ENCODE data around the gene PHYKPL.

DNA sequence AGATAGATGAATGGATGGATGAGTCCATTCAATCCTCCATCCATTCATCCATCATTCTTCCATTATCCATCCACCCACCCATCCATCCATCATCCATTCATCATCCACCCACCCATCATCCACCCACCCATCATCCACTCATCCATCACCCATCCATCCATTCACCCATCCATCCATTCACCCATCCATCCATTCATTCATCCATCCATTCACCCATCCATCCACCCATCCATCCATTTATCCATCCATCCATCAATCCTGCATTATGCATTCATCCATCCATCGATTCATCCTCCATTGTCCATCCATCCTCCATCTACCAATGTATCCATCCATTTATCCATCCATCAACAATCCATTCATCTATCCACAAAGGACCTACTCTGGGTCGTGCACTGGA is 12.8 kb upstream of the PHYKPL start:
- TF ChIP-seq EZH2 (IDR thresholded peaks at IDR 0.05; ENCODE audit: borderline replicate concordance, low read length) = no peak
- TF ChIP-seq, protein P1, sequence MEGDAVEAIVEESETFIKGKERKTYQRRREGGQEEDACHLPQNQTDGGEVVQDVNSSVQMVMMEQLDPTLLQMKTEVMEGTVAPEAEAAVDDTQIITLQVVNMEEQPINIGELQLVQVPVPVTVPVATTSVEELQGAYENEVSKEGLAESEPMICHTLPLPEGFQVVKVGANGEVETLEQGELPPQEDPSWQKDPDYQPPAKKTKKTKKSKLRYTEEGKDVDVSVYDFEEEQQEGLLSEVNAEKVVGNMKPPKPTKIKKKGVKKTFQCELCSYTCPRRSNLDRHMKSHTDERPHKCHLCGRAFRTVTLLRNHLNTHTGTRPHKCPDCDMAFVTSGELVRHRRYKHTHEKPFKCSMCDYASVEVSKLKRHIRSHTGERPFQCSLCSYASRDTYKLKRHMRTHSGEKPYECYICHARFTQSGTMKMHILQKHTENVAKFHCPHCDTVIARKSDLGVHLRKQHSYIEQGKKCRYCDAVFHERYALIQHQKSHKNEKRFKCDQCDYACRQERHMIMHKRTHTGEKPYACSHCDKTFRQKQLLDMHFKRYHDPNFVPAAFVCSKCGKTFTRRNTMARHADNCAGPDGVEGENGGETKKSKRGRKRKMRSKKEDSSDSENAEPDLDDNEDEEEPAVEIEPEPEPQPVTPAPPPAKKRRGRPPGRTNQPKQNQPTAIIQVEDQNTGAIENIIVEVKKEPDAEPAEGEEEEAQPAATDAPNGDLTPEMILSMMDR (IDR thresholded peaks at IDR 0.05; ENCODE audit: low read length) = no peak
